ENCODE data around the gene TH.

The TH gene

GRCh38 chr11:2171591-2172003, at the start of gene TH:
TSS of gene TH (minus strand) at chr11:2171815. CDS start at chr11:2171786, 29 bp downstream.
- DNase-seq = no peak

- DNase-seq = no peak
These were observed 49.4 kb upstream of the TH start for GRCh38 chr11:2221024-2221423.

GRCh38 chr11:2220173-2220771, 48.7 kb upstream of the TH start:
- DNase-seq = no peak

- no peak for DNase-seq
These were observed 47.9 kb upstream of the TH start for GRCh38 chr11:2219318-2220017.

- DNase-seq = no peak
These were observed 46.5 kb upstream of the TH start for GRCh38 chr11:2218031-2218633.

GRCh38 chr11:2217211-2218030, 45.8 kb upstream of the TH start:
- no peak for DNase-seq

GRCh38 chr11:2216400-2217064, 44.9 kb upstream of the TH start:
- no peak for DNase-seq

- no peak for DNase-seq
These were observed 44.2 kb upstream of the TH start for GRCh38 chr11:2215561-2216399.

- DNase-seq = no peak
These were observed 43.6 kb upstream of the TH start for GRCh38 chr11:2215230-2215560.

GRCh38 chr11:2214527-2215229, 43.1 kb upstream of the TH start:
- peak; percentile 27 to 64 for DNase-seq

GRCh38 chr11:2213890-2214526, 42.4 kb upstream of the TH start:
- no peak for DNase-seq

- DNase-seq = no peak
These were observed 41.8 kb upstream of the TH start for GRCh38 chr11:2213384-2213842.

- DNase-seq = no peak
These were observed 41.0 kb upstream of the TH start for GRCh38 chr11:2212411-2213251.

GRCh38 chr11:2211113-2211971, 39.7 kb upstream of the TH start:
- DNase-seq = peak; percentile 25 to 65

GRCh38 chr11:2210366-2211112, 38.9 kb upstream of the TH start:
- DNase-seq = no peak

- no peak for DNase-seq
These were observed 38.3 kb upstream of the TH start for GRCh38 chr11:2209900-2210321.

GRCh38 chr11:2209370-2209801, 37.8 kb upstream of the TH start:
- DNase-seq = no peak

Data from NCI-H524 (cell line).